Measurements from ENCODE around the gene CAPN6.

Gene CAPN6

GRCh38 chrX:111200327-111200726 is 70.0 kb downstream of the CAPN6 start:
- H3K79me2 ChIP-seq (ENCODE audit: insufficient read depth, low read length): no peaks in the 10 kb centered on the region
- no peaks in the 10 kb centered on the region for H3F3A ChIP-seq (ENCODE audit: low read depth)
- H3K9me3 ChIP-seq (ENCODE audit: insufficient read depth, low read depth, low read length): no peaks in the 10 kb centered on the region
- no peaks in the 10 kb centered on the region for H3K9me2 ChIP-seq (replicated peaks; ENCODE audit: low read depth, low read length)
- H3K9ac ChIP-seq (ENCODE audit: low read depth, low read length, poor library complexity, severe bottlenecking): no peak overlapping the region
- no peaks in the 10 kb centered on the region for H4K20me1 ChIP-seq (ENCODE audit: insufficient read depth, low read length, poor library complexity, severe bottlenecking)
- H3K4me3 ChIP-seq (ENCODE audit: low read length, poor library complexity, severe bottlenecking): no peak overlapping the region
- H3K4me2 ChIP-seq (ENCODE audit: low read depth, low read length, poor library complexity, severe bottlenecking): no peak overlapping the region
- H3K27me3 ChIP-seq (ENCODE audit: insufficient read depth, low read length, poor library complexity, severe bottlenecking): no peaks in the 10 kb centered on the region
- no peaks in the 10 kb centered on the region for H3K36me3 ChIP-seq (ENCODE audit: insufficient read depth, low read length)
- H3K4me1 ChIP-seq (ENCODE audit: insufficient read depth, low read length, poor library complexity, severe bottlenecking): no peaks in the 10 kb centered on the region
- no peak for TF ChIP-seq EZH2phosphoT487 (IDR thresholded peaks at IDR 0.05; ENCODE audit: borderline replicate concordance)
- no peak for TF ChIP-seq CTCF (conservative IDR thresholded peaks at IDR 0.05; ENCODE audit: low read length)
- no peak overlapping the region for H2AFZ ChIP-seq (ENCODE audit: low read length)

GRCh38 chrX:111199505-111199904 is 70.8 kb downstream of the CAPN6 start:
- Histone ChIP-seq H3K4me3 (ENCODE audit: low read length, poor library complexity, severe bottlenecking) (no peak overlapping the region), H3K36me3 (ENCODE audit: insufficient read depth, low read length) (no peaks in the 10 kb centered on the region), H3K79me2 (ENCODE audit: insufficient read depth, low read length) (no peaks in the 10 kb centered on the region), H3K4me2 (ENCODE audit: low read depth, low read length, poor library complexity, severe bottlenecking) (no peak overlapping the region), H3K27me3 (ENCODE audit: insufficient read depth, low read length, poor library complexity, severe bottlenecking) (no peaks in the 10 kb centered on the region), H3K9me2 (replicated peaks; ENCODE audit: low read depth, low read length) (no peaks in the 10 kb centered on the region), H3K4me1 (ENCODE audit: insufficient read depth, low read length, poor library complexity, severe bottlenecking) (no peaks in the 10 kb centered on the region), H3K9ac (ENCODE audit: low read depth, low read length, poor library complexity, severe bottlenecking) (no peak overlapping the region), H4K20me1 (ENCODE audit: insufficient read depth, low read length, poor library complexity, severe bottlenecking) (no peaks in the 10 kb centered on the region), H2AFZ (ENCODE audit: low read length) (no peak overlapping the region), H3K9me3 (ENCODE audit: insufficient read depth, low read depth, low read length) (no peaks in the 10 kb centered on the region), H3F3A (ENCODE audit: low read depth) (no peaks in the 10 kb centered on the region)
- TF ChIP-seq CTCF (conservative IDR thresholded peaks at IDR 0.05; ENCODE audit: low read length): no peak
- TF ChIP-seq EZH2phosphoT487 (IDR thresholded peaks at IDR 0.05; ENCODE audit: borderline replicate concordance): no peak
